OCI-LY7 (cell line): ENCODE data around the gene PELO. TPM values are rescaled to one million over a fixed set of nuclear protein-coding genes. Genes with fewer than 3 reads are reported as not detected.

Experiments
- Bru-seq: library from RNA; stranded (reverse); fragments of 400-500 nt; gene quantifications from one replicate; lab custom pipeline; 2021; lab: Mats Ljungman, UMichigan
- BruChase-seq, 2 experiments: library from RNA; stranded (reverse); fragments of 400-500 nt; gene quantifications; one replicate each; lab custom pipeline; 2021; lab: Mats Ljungman, UMichigan
- BruUV-seq: library from RNA; stranded (reverse); fragments of 400-500 nt; replicated peaks from 2 replicates; lab custom pipeline; 2021; lab: Mats Ljungman, UMichigan
- CTCF ChIA-PET: fragments of 300-600 bp; sonication (Branson Sonifier 250); formaldehyde crosslinking; loops from one replicate; lab custom pipeline; 2022; ENCODE audit warnings: antibody characterized with exemption; ENCODE audit not compliant: unreplicated experiment; lab: Charles Lee
- POLR2A ChIA-PET: fragments of 300-600 bp; sonication (Branson Sonifier 250); formaldehyde crosslinking; loops from one replicate; lab custom pipeline; 2022; ENCODE audit warnings: antibody characterized with exemption; lab: Charles Lee
- DNase-seq: peaks from one replicate; pipeline ENCODE4 v3.0.0-alpha.2; 2015; ENCODE audit warnings: low spot score
- H2AFZ ChIP-seq: fragments of 200-600 bp; sonication (generic), shearing (Covaris generic); 2 replicates; pipeline ENCODE4 v1.6.1; 2014; ENCODE audit warnings: mild to moderate bottlenecking, antibody characterized with exemption, low read length, moderate library complexity
- H3K27ac ChIP-seq: fragments of 200-600 bp; sonication (generic); 2 replicates; pipeline ENCODE4 v1.5.1; 2014; ENCODE audit warnings: mixed run types, low read depth, mild to moderate bottlenecking, moderate library complexity, low read length, inconsistent platforms; ENCODE audit not compliant: poor library complexity, severe bottlenecking
- H3K36me3 ChIP-seq: fragments of 200-600 bp; sonication (generic); 2 replicates; pipeline ENCODE4 v1.6.1; 2014; ENCODE audit warnings: mild to moderate bottlenecking, antibody characterized with exemption, low read length, moderate library complexity, mixed read lengths; ENCODE audit not compliant: insufficient read depth
- H3K4me1 ChIP-seq: fragments of 200-600 bp; sonication (generic); 2 replicates; pipeline ENCODE4 v1.5.1; 2014; ENCODE audit warnings: mild to moderate bottlenecking, low read length; ENCODE audit not compliant: insufficient read depth, poor library complexity, severe bottlenecking
- H3K4me2 ChIP-seq: fragments of 200-600 bp; sonication (generic); 2 replicates; pipeline ENCODE4 v1.6.1; 2014; ENCODE audit warnings: mild to moderate bottlenecking, low read length
- H3K4me3 ChIP-seq: fragments of 200-600 bp; sonication (generic); 2 replicates; pipeline ENCODE4 v1.5.1; 2014; ENCODE audit warnings: mild to moderate bottlenecking, low read depth, low read length; ENCODE audit not compliant: poor library complexity, severe bottlenecking
- H3K79me2 ChIP-seq: fragments of 200-600 bp; sonication (generic); 2 replicates; pipeline ENCODE4 v1.6.1; 2016; ENCODE audit warnings: low read depth, mild to moderate bottlenecking, low read length, moderate library complexity, mixed read lengths; ENCODE audit not compliant: insufficient read depth
- H3K9me2 ChIP-seq: fragments of 200-600 bp; sonication (generic); 2 replicates; pipeline ENCODE4 v1.6.1; 2016; ENCODE audit warnings: mild to moderate bottlenecking, low read length, mixed read lengths; ENCODE audit not compliant: insufficient read depth
- H3K9me3 ChIP-seq: fragments of 200-600 bp; sonication (generic); 2 replicates; pipeline ENCODE4 v1.6.1; 2014; ENCODE audit warnings: mild to moderate bottlenecking, mixed run types, low read length, mixed read lengths
- H4K20me1 ChIP-seq: fragments of 200-600 bp; sonication (generic); 2 replicates; pipeline ENCODE4 v1.6.1; 2014; ENCODE audit warnings: mild to moderate bottlenecking, antibody characterized with exemption, low read length, moderate library complexity, mixed read lengths; ENCODE audit not compliant: insufficient read depth
- CTCF ChIP-seq: fragments of 200-600 bp; sonication (generic); conservative IDR thresholded peaks from 2 replicates; pipeline ENCODE4 v1.5.1; 2014; ENCODE audit warnings: mild to moderate bottlenecking, antibody characterized with exemption, low read length, moderate library complexity, mixed read lengths
- EZH2phosphoT487 ChIP-seq: fragments of 200-600 bp; sonication (generic); IDR thresholded peaks from 2 replicates; pipeline ENCODE4 v1.6.1; 2018; ENCODE audit warnings: low read depth, borderline replicate concordance, mild to moderate bottlenecking, mixed run types, antibody characterized with exemption, low read length, moderate library complexity, mixed read lengths
- intact Hi-C: fragments of 100-400 bp; cut with micrococcal nuclease; formaldehyde crosslinking; loops from one replicate; pipeline ENCODE4 v1.10.0; 2022; ENCODE audit not compliant: unreplicated experiment
- long read RNA-seq: library from polyadenylated mRNA; stranded (forward); transcript quantifications from one replicate; pipeline ENCODE4 v2.0.0, GENCODE V29; 2022
- total RNA-seq, 2 experiments: library from RNA; depleted of rRNA in 1 of 2; stranded (reverse); fragments of >200 nt in 1 of 2; shearing (Covaris generic) in 1 of 2; gene quantifications; 2 replicates each; pipeline ENCODE4 v1.2.3, GENCODE V29; 2014 to 2022

PELO gene
- total RNA-seq (2014; rRNA removed; shearing (Covaris generic)) = 11.1 and 13.0 TPM in 2 replicates
- total RNA-seq (2022) = 8.8 and 10.2 TPM in 2 replicates
- Bru-seq, nascent RNA = percentile 82 among the genes with signal in this experiment
- BruChase-seq, experiment 1, labeled RNA remaining after a 6-hour chase = percentile 48 among the genes with signal in this experiment
- BruChase-seq, experiment 2, labeled RNA remaining after a 2-hour chase = percentile 73 among the genes with signal in this experiment
- long read RNA-seq, partial matches to known transcripts = 29 of 36 reads
- long read RNA-seq, other reads (novel, unspliced or antisense) = 7 of 36 reads

GRCh38 chr5:52787600-52788504 lies at the start of gene PELO, which contains the start of gene ITGA1:
Gene PELO (plus strand): TSS chr5:52787916. CDS start chr5:52800395, 12,479 bp downstream.
Gene ITGA1 (plus strand): TSS chr5:52787916. CDS start chr5:52788354, 438 bp downstream.
- H3K36me3 ChIP-seq = no peaks in the 10 kb centered on the region
- CTCF ChIA-PET = no interaction called here
- TF ChIP-seq CTCF = no peak
- no peak for TF ChIP-seq EZH2phosphoT487
- DNase-seq = no peak
- no peak within 1 kb of the TSS for H3K27ac ChIP-seq
- H3K9me2 ChIP-seq = no peaks in the 10 kb centered on the region
- no peak within 1 kb of the TSS for H3K4me3 ChIP-seq
- H3K4me1 ChIP-seq = no peaks in the 10 kb centered on the region
- intact Hi-C loops = loop anchor here (1.0 kb wide), 1 partner anchor 127 kb away; no protein-coding TSS in a partner anchor
- H2AFZ ChIP-seq = no peak within 1 kb of the TSS
- POLR2A ChIA-PET = no interaction called here
- H3K4me2 ChIP-seq = no peak within 1 kb of the TSS
- no TSS peak for BruUV-seq
- no peaks in the 10 kb centered on the region for H4K20me1 ChIP-seq
- no peaks in the 10 kb centered on the region for H3K9me3 ChIP-seq
- H3K79me2 ChIP-seq = no peaks in the 10 kb centered on the region

GRCh38 chr5:52738095-52738506 lies 49.6 kb upstream of the PELO start:
- no peak overlapping the region for H2AFZ ChIP-seq
- BruUV-seq = no TSS peak
- no peaks in the 10 kb centered on the region for H3K4me1 ChIP-seq
- H3K9me2 ChIP-seq = no peaks in the 10 kb centered on the region
- H3K4me2 ChIP-seq = no peak overlapping the region
- no peaks in the 10 kb centered on the region for H3K79me2 ChIP-seq
- no peaks in the 10 kb centered on the region for H3K36me3 ChIP-seq
- intact Hi-C loops = no loop called here
- H3K9me3 ChIP-seq = no peaks in the 10 kb centered on the region
- DNase-seq = no peak
- TF ChIP-seq CTCF = no peak
- TF ChIP-seq EZH2phosphoT487 = no peak
- no peak overlapping the region for H3K27ac ChIP-seq
- H4K20me1 ChIP-seq = no peaks in the 10 kb centered on the region
- CTCF ChIA-PET = no interaction called here
- H3K4me3 ChIP-seq = no peak overlapping the region
- POLR2A ChIA-PET = interaction anchor here (0.6 to 1.2 kb wide), 2 partner anchors 12 to 160 kb away, joined by 3 read pairs; no protein-coding TSS in a partner anchor
